ENCODE measurements around the gene ADAMTS14.

ADAMTS14 gene

DNA sequence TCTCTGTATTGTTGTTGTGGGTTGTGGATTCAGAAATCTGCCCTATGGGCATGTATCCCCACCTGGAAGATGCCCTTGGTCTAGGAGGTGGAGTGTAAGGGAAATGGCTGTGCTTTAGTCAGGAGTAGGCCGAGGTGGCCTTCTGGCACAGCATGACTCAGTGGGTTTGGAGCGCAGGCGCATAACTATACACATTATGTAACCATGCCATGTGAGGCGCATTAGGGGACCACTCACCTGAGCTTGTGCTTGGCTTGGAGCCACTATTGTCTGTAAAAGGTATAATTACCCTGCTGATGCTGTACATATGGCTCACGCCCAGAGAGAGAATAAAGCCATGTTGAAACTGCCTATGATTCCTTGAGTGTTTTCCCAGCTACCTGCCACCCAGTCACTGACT is 20.6 kb upstream of the ADAMTS14 start:
- TF ChIP-seq ZFP3 (CRISPR knock-in tag; IDR thresholded peaks at IDR 0.05): no peak
- no peak for TF ChIP-seq ZNF565 (CRISPR knock-in tag; conservative IDR thresholded peaks at IDR 0.05; ENCODE audit: low read depth)
- TF ChIP-seq ESRRG (CRISPR knock-in tag; IDR thresholded peaks at IDR 0.05): no peak
- TF ChIP-seq CSDC2 (CRISPR knock-in tag; IDR thresholded peaks at IDR 0.05): no peak
- TF ChIP-seq BACH2 (CRISPR knock-in tag; IDR thresholded peaks at IDR 0.05; ENCODE audit: borderline replicate concordance): no peak
- TF ChIP-seq GLIS3 (CRISPR knock-in tag; IDR thresholded peaks at IDR 0.05): no peak
- no peak for ATAC-seq

DNA sequence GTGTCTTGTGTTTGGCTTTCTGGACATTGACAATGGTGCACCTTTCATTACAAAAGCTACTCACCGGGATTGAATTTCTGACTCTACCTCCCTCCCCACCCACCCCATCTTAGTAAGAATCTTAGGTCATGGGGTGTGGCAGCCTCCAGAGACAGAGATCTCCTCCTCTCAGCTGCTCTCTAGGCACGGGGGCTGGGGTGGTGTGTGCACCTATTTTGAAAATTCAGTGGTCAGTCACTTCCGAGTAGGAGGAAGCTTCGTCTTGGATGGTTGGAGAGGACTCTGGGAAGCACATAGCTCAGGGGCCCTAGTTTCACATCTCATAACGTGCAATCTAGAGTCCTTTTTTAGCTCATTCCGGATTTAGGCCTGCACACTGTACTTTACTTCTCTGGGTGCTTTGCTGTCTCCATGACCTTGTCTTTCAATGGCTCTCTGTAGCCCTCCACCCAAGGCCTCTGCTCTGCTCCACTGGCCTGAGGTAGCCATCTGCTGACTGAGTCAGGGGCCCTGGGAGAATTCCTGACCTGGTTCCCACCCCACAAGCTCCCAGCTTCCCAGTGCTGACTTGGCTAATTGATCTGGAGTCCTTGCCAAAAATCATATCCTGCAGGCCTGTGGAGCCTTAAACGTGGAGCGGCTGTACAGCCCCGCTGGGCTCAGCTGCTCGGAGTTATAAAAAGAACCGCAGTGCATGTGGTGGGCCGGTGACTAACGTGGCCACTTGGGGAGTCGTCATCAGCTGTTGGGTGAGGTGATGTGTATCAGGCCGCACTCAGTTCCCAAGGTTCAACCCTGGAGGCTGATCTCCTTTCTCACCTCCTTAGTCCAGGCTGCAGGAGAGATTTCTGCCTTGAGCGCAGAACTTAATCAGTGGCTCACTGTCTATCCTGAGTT is 19.3 kb upstream of the ADAMTS14 start:
- TF ChIP-seq ISL1 (CRISPR knock-in tag; IDR thresholded peaks at IDR 0.05) (no peak), ZC3H10 (CRISPR knock-in tag; IDR thresholded peaks at IDR 0.05) (no peak), SNAI2 (CRISPR knock-in tag; IDR thresholded peaks at IDR 0.05) (no peak), ZFP30 (CRISPR knock-in tag; IDR thresholded peaks at IDR 0.05) (no peak), GLIS3 (CRISPR knock-in tag; IDR thresholded peaks at IDR 0.05) (no peak), ZNF70 (CRISPR knock-in tag; IDR thresholded peaks at IDR 0.05) (no peak), TCF4 (CRISPR knock-in tag; IDR thresholded peaks at IDR 0.05; ENCODE audit: borderline replicate concordance) (peak; percentile 51; the same call in 1 of the 2 replicates), ZNF8 (CRISPR knock-in tag; IDR thresholded peaks at IDR 0.05) (no peak), OSR1 (CRISPR knock-in tag; IDR thresholded peaks at IDR 0.05) (no peak)
- TF ChIP-seq, protein P1, sequence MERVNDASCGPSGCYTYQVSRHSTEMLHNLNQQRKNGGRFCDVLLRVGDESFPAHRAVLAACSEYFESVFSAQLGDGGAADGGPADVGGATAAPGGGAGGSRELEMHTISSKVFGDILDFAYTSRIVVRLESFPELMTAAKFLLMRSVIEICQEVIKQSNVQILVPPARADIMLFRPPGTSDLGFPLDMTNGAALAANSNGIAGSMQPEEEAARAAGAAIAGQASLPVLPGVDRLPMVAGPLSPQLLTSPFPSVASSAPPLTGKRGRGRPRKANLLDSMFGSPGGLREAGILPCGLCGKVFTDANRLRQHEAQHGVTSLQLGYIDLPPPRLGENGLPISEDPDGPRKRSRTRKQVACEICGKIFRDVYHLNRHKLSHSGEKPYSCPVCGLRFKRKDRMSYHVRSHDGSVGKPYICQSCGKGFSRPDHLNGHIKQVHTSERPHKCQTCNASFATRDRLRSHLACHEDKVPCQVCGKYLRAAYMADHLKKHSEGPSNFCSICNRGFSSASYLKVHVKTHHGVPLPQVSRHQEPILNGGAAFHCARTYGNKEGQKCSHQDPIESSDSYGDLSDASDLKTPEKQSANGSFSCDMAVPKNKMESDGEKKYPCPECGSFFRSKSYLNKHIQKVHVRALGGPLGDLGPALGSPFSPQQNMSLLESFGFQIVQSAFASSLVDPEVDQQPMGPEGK (CRISPR knock-in tag; IDR thresholded peaks at IDR 0.05; ENCODE audit: borderline replicate concordance): no peak
- TF ChIP-seq, protein P2, sequence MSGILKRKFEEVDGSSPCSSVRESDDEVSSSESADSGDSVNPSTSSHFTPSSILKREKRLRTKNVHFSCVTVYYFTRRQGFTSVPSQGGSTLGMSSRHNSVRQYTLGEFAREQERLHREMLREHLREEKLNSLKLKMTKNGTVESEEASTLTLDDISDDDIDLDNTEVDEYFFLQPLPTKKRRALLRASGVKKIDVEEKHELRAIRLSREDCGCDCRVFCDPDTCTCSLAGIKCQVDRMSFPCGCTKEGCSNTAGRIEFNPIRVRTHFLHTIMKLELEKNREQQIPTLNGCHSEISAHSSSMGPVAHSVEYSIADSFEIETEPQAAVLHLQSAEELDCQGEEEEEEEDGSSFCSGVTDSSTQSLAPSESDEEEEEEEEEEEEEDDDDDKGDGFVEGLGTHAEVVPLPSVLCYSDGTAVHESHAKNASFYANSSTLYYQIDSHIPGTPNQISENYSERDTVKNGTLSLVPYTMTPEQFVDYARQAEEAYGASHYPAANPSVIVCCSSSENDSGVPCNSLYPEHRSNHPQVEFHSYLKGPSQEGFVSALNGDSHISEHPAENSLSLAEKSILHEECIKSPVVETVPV (CRISPR knock-in tag; IDR thresholded peaks at IDR 0.05): no peak
- TF ChIP-seq, protein P3, sequence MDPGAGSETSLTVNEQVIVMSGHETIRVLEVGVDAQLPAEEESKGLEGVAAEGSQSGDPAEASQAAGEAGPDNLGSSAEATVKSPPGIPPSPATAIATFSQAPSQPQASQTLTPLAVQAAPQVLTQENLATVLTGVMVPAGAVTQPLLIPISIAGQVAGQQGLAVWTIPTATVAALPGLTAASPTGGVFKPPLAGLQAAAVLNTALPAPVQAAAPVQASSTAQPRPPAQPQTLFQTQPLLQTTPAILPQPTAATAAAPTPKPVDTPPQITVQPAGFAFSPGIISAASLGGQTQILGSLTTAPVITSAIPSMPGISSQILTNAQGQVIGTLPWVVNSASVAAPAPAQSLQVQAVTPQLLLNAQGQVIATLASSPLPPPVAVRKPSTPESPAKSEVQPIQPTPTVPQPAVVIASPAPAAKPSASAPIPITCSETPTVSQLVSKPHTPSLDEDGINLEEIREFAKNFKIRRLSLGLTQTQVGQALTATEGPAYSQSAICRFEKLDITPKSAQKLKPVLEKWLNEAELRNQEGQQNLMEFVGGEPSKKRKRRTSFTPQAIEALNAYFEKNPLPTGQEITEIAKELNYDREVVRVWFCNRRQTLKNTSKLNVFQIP (CRISPR knock-in tag; IDR thresholded peaks at IDR 0.05; ENCODE audit: borderline replicate concordance, low read depth): no peak
- TF ChIP-seq, protein P4, sequence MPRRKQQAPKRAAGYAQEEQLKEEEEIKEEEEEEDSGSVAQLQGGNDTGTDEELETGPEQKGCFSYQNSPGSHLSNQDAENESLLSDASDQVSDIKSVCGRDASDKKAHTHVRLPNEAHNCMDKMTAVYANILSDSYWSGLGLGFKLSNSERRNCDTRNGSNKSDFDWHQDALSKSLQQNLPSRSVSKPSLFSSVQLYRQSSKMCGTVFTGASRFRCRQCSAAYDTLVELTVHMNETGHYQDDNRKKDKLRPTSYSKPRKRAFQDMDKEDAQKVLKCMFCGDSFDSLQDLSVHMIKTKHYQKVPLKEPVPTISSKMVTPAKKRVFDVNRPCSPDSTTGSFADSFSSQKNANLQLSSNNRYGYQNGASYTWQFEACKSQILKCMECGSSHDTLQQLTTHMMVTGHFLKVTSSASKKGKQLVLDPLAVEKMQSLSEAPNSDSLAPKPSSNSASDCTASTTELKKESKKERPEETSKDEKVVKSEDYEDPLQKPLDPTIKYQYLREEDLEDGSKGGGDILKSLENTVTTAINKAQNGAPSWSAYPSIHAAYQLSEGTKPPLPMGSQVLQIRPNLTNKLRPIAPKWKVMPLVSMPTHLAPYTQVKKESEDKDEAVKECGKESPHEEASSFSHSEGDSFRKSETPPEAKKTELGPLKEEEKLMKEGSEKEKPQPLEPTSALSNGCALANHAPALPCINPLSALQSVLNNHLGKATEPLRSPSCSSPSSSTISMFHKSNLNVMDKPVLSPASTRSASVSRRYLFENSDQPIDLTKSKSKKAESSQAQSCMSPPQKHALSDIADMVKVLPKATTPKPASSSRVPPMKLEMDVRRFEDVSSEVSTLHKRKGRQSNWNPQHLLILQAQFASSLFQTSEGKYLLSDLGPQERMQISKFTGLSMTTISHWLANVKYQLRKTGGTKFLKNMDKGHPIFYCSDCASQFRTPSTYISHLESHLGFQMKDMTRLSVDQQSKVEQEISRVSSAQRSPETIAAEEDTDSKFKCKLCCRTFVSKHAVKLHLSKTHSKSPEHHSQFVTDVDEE (CRISPR knock-in tag; IDR thresholded peaks at IDR 0.05): no peak
- TF ChIP-seq, protein P5, sequence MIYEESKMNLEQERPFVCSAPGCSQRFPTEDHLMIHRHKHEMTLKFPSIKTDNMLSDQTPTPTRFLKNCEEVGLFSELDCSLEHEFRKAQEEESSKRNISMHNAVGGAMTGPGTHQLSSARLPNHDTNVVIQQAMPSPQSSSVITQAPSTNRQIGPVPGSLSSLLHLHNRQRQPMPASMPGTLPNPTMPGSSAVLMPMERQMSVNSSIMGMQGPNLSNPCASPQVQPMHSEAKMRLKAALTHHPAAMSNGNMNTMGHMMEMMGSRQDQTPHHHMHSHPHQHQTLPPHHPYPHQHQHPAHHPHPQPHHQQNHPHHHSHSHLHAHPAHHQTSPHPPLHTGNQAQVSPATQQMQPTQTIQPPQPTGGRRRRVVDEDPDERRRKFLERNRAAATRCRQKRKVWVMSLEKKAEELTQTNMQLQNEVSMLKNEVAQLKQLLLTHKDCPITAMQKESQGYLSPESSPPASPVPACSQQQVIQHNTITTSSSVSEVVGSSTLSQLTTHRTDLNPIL (CRISPR knock-in tag; IDR thresholded peaks at IDR 0.05; ENCODE audit: low read depth): 0 out of 2 replicates have a peak, but pooled peaks have one; percentile 18
- peak; percentile 80 for ATAC-seq

DNA sequence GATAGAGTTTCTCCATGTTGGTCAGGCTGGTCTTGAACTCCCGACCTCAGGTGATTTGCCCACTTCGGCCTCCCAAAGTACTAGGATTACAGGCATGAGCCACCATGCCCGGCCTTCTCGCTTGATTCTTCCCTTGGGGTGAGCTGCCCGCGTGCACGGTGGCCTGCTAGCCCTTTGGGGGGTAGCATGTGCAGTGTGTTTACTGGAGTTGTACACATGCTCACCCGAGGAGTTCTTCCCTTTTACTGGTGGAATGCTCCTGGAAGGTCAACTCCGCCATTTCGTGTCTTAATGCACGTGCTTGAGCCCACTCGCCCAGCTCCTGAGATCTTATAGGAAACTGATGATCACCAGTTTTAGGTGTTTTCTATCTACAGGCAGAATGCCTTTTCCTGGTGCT is 17.0 kb upstream of the ADAMTS14 start:
- TF ChIP-seq SNAI2 (CRISPR knock-in tag; IDR thresholded peaks at IDR 0.05) (no peak), ZFP30 (CRISPR knock-in tag; IDR thresholded peaks at IDR 0.05) (no peak), BACH2 (CRISPR knock-in tag; IDR thresholded peaks at IDR 0.05; ENCODE audit: borderline replicate concordance) (no peak), ESRRG (CRISPR knock-in tag; IDR thresholded peaks at IDR 0.05) (no peak), ISL1 (CRISPR knock-in tag; IDR thresholded peaks at IDR 0.05) (no peak), OSR1 (CRISPR knock-in tag; IDR thresholded peaks at IDR 0.05) (no peak), ZNF565 (CRISPR knock-in tag; conservative IDR thresholded peaks at IDR 0.05; ENCODE audit: low read depth) (no peak)
- TF ChIP-seq, protein P4 (CRISPR knock-in tag; IDR thresholded peaks at IDR 0.05): no peak
- TF ChIP-seq, protein P5 (CRISPR knock-in tag; IDR thresholded peaks at IDR 0.05; ENCODE audit: low read depth): no peak
- no peak for ATAC-seq

Measured in SK-N-SH treated with all-trans-retinoic acid at 6 μM for 48 hours (cell line).